ENCODE results near the gene COL5A2. TPM values are rescaled to one million over a fixed set of nuclear protein-coding genes. Genes with fewer than 3 reads are reported as not detected.

The COL5A2 gene
- total and polyA plus RNA-seq, 10 of the 15 experiments (the other 5 are each of a cell fraction or from before 2014, with no cell fraction given): 0.04 to 0.85 (median 0.39) TPM

GRCh38 chr2:189104934-189105333 lies 74.6 kb downstream of the COL5A2 start (continued):
- no peak for TF ChIP-seq ZNF217 (IDR thresholded peaks at IDR 0.05)
- TF ChIP-seq BCLAF1 (IDR thresholded peaks at IDR 0.05): no peak
- no peak for TF ChIP-seq TCF7 (IDR thresholded peaks at IDR 0.05; ENCODE audit: borderline replicate concordance)
- TF ChIP-seq SPI1 (IDR thresholded peaks at IDR 0.05; ENCODE audit: borderline replicate concordance, insufficient read depth, low read depth, low read length): no peak
- no peak for TF ChIP-seq YBX1 (IDR thresholded peaks at IDR 0.05)
- TF ChIP-seq ZBED1 (IDR thresholded peaks at IDR 0.05; ENCODE audit: borderline replicate concordance): no peak
- no peak for TF ChIP-seq ZSCAN29 (IDR thresholded peaks at IDR 0.05)
- no peak for TF ChIP-seq MAX (IDR thresholded peaks at IDR 0.05; ENCODE audit: low read depth, low read length)
- TF ChIP-seq ZZZ3 (IDR thresholded peaks at IDR 0.05; ENCODE audit: control insufficient read depth, insufficient read length, low read depth): no peak
- TF ChIP-seq SUPT20H (IDR thresholded peaks at IDR 0.05; ENCODE audit: borderline replicate concordance, control insufficient read depth, low read depth, low read length): no peak
- TF ChIP-seq HDGF (IDR thresholded peaks at IDR 0.05): no peak
- TF ChIP-seq PKNOX1 (IDR thresholded peaks at IDR 0.05): no peak
- no peak for TF ChIP-seq ZNF687 (IDR thresholded peaks at IDR 0.05)

Data from GM12878 (cell line).